Astrocyte of the hippocampus (primary cell): ENCODE measurements around the gene UPF2.
"Not testable (repeated sequence)": the region's sequence is repeated elsewhere in the genome, so short reads cannot be mapped to it uniquely, and the experiment has no call there.

ENCODE experiments used
- DNase-seq: peaks from one replicate; pipeline ENCODE4 v3.0.0; 2011; ENCODE audit warnings: low read depth, low spot score

Gene UPF2, protein sequence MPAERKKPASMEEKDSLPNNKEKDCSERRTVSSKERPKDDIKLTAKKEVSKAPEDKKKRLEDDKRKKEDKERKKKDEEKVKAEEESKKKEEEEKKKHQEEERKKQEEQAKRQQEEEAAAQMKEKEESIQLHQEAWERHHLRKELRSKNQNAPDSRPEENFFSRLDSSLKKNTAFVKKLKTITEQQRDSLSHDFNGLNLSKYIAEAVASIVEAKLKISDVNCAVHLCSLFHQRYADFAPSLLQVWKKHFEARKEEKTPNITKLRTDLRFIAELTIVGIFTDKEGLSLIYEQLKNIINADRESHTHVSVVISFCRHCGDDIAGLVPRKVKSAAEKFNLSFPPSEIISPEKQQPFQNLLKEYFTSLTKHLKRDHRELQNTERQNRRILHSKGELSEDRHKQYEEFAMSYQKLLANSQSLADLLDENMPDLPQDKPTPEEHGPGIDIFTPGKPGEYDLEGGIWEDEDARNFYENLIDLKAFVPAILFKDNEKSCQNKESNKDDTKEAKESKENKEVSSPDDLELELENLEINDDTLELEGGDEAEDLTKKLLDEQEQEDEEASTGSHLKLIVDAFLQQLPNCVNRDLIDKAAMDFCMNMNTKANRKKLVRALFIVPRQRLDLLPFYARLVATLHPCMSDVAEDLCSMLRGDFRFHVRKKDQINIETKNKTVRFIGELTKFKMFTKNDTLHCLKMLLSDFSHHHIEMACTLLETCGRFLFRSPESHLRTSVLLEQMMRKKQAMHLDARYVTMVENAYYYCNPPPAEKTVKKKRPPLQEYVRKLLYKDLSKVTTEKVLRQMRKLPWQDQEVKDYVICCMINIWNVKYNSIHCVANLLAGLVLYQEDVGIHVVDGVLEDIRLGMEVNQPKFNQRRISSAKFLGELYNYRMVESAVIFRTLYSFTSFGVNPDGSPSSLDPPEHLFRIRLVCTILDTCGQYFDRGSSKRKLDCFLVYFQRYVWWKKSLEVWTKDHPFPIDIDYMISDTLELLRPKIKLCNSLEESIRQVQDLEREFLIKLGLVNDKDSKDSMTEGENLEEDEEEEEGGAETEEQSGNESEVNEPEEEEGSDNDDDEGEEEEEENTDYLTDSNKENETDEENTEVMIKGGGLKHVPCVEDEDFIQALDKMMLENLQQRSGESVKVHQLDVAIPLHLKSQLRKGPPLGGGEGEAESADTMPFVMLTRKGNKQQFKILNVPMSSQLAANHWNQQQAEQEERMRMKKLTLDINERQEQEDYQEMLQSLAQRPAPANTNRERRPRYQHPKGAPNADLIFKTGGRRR

DNA sequence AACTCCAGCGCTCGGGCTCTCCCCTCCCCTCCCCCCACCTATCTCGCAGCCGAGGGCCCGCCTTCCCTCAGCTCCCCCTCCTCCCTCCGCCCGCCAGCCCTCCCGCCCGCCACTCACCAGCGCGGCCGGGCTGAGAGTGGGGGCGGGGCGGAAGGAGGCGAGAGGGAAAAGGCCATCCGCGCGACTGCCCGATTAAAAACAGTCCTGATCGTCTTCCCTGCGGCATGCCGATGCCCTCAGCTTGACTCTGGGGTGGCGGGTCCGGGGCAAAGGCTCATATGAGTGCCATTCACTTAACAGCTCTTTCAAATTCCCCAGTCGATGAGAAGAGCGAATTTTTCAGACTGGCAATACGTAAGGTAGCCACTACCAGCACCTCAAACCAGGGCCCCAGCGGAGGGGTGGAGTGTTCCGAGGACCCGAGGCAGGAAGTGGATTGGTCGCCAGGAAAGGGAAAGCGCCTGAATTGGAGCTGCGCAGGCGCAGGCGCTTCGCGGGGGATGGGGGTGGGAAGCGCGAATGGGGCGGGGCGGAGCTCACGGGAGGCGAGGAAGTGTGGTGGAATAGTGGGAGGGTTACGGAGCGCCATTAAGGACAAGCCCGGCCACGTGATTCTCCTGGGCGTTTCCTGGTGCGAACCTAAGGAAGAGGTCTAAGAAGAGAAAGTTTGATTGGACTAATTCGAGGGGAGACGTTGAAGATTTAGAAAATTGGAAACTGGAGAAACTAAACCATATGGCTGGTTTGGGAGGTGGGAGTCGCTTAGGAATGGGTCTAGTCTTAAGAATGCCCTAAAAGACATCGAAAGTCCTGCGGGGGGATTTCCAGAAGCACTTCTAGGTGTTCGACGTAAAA, at the start of gene UPF2:
TSS of gene UPF2 (minus strand) at position 13 of the 855 bp plus-strand sequence. CDS start 7,386 bp downstream, outside the sequence.
- DNase-seq = peak; percentile 99

DNA sequence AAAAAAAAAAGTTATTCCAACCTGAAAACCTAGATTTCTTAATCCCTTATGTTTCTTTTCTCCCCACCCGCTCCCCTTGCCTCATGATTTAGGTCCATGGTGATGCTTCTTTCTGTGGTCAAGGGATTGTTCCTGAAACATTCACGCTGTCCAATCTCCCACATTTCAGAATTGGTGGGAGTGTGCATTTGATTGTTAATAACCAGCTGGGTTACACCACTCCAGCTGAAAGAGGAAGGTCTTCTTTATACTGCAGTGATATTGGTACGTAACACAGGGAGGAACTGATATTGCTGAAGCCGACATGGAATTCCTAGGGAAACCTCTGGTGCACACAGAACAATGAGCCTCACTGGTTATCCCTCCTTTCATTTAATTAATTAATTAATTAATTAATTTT, 48.8 kb upstream of the UPF2 start:
- DNase-seq = no peak

DNA sequence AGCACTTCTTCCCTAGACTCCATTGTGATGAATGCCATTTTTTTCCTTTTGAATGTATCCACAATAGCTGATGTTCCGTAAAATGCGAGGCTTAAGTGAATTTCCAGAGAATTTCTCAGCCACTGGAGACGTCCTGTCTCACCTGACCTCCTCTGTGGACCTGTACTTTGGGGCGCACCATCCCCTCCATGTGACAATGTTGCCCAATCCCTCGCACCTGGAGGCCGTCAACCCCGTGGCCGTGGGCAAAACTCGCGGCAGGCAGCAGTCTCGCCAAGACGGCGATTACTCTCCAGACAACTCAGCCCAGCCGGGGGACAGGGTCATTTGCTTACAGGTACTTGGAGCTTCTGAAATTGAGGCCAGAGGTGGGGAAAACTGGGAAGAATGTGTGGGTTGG, 46.3 kb upstream of the UPF2 start:
- no peak for DNase-seq

DNA sequence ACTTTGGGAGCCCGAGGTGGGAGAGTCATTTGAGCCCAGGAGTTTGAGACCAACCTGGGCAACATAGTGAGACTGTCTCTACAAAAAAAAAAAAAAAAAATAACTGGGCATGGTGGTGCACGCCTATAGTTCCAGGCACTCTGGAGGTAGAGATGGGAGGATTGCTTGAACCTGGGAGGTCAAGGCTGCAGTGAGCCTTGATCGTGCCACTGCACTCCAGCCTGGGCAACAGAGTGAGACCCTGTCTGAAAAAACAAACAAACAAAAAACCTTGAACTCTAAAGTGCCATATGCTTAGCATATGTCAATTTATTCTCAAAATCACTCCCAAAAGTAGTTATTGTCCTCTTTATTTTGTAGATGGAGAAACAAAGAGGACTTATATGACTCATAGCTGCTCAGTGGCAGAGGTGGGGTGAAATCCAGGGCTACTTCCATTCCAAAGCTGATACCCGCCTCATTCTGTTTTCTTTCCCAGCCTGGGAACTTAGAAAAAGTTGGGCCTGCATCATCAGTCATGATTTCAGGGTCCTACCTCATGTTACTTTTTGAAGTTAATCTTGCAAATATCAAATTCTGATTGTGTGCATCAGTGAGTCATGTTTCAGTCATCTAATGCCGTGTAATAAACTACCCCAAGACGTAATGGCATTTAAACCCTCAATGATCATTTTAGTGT, 39.4 kb upstream of the UPF2 start:
- DNase-seq = peak; percentile 74

DNA sequence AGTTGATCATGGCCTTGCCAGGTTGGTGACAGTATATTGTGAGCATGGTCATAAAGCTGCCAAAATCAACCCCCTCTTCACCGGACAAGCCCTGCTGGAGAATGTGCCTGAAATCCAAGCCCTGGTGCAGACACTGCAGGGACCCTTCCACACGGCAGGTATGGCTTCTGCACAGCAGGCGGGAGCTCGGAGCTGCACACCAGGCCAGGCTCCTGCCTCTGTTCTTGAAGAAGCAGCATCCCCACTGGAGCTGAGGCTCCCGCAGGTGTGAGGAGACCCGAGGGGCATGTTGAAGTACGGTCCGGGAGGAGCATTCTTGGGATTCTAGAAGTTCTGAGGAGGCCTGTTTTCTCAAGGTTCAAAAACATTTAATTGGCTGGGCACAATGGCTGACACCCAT, 38.9 kb upstream of the UPF2 start:
- no peak for DNase-seq

DNA sequence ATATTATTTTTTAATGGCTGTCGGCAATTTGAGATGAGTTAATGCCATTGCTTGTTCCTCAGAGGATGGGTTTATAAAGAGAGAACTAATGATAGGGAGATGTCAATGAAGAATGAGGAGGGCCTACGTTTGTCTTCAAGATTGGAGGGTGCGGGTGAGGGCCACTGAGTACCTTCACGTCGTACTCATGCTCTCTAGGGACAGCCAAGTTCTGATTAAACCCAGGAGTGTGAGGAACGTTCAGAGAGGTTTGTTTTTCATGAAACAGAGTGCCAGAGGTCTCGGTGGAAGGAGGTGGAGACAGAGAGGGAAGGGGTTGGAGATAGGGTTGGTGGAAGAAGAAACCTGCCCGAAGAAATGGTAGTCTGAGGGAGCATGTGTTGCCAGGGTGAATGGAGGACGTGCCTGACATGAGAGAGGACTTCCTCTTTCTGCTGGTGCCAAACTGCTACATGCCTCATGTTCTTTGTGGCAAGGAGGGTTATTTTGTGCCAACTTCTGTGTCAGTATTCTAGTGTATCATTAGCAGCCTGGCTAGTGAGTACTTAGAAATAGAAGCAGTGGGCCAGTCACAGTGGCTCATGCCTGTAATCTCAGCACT, 35.1 kb upstream of the UPF2 start:
- no peak for DNase-seq

DNA sequence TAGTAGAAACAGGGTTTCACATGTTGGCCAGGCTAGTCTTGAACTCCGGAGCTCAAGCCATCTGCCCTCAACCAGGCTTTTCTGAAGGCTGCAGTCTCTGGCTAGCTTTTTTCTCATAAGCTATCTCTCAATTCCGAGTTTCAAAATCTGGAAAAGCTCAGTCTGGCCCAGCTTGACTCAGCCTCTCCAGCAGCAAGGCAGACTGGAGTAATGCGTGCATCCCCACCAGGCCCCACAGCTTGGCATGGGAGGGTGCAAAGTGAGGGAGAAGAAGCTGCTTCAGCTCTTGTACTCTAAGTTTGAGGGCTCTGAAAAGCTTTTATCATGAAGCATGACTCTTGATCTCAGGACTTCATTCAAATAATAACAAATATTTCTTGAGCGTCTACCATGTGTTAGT, 30.9 kb upstream of the UPF2 start:
- DNase-seq = no peak

DNA sequence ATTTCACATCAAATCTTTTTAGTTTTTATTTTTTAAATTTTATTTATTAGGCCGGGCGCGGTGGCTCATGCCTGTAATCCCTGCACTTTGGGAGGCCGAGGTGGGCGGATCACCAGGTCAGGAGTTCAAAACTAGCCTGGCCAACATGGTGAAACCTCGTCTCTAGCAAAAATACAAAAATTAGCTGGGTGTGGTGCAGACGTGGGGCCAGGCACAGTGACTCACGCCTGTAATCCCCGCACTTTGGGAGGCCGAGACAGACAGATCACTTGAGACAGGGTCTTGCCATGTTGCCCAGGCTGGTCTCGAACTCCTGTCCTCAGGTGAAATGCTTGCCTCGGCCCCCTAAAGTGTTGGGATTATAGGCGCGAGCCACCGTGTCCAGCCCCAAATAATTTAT, 28.8 kb upstream of the UPF2 start:
- DNase-seq = not testable (repeated sequence)

DNA sequence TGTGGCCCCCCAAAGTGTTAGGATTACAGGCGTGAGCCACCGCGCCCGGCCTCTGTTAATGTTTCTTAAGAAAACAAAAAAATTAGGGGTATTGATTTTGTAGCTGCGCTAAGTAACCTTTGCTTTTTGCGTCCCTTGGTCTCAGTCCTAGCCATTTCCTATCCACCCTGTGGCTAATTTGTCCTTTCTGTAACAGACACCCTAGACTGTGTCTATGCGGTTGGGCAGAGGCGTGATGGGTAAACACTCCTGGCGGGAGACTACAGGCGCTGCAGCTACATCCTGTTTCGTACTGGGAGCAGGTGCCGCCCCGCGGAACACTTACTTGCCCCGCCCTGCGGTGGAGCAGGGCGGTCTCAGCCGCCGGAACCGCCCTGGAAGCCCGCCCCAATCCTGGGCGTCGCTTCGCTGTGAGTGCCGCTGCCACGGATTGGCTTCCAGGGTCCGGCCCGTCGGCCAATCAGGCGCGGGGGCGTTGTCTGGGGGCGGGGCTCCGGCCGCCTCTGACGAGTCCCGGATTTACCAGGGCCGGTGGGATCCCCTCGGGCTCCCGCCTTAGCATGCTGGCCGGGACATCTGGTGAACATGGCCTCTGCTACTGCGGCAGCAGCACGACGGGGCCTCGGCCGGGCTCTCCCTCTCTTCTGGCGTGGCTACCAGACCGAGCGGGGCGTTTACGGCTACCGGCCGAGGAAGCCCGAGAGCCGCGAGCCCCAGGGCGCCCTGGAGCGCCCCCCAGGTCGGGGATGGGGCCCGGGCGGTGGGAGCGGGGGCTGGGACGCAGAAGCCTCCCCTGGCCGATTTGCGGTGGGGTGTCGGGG, 26.1 kb upstream of the UPF2 start, which contains the start of gene DHTKD1:
TSS of gene DHTKD1 (plus strand) at position 506 of the 821 bp plus-strand sequence. CDS start at position 586, 80 bp downstream.
- peak; percentile 99 for DNase-seq

DNA sequence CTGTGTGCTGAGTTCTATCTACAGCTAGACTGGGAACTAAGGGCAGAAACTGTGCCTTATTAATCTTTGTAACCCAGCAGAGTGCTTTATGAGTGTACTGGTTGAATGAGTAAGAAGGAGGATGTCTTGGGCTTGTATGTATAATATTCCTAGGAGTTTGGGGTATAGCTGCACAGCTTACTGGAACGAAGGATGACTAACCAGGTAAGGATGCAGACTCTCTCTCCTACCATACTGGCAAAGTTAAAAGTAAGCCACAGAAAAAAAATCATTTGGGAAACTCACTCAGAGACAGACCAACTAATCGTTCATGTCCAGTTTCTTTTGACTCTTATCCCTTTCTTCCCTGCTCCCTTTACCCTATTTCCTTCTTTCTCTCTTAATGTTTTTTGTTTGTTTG, 24.7 kb upstream of the UPF2 start:
- DNase-seq = peak; percentile 72

DNA sequence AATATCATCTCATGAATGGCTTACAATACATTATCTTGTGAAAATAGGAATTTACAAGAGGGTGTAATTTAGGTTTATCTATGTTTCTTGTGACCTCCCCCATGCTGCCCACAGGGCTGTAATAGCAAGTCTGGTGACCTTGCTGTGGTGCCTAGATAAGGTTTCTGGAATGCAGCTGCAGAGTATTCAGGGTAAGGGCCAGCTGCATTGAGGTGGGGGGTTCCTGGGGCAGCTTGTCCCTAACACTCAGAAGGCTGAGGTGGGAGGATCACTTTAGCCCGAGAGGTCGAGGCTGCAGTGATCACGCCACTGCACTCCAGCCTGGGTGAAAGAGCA, 20.8 kb upstream of the UPF2 start:
- DNase-seq = no peak

DNA sequence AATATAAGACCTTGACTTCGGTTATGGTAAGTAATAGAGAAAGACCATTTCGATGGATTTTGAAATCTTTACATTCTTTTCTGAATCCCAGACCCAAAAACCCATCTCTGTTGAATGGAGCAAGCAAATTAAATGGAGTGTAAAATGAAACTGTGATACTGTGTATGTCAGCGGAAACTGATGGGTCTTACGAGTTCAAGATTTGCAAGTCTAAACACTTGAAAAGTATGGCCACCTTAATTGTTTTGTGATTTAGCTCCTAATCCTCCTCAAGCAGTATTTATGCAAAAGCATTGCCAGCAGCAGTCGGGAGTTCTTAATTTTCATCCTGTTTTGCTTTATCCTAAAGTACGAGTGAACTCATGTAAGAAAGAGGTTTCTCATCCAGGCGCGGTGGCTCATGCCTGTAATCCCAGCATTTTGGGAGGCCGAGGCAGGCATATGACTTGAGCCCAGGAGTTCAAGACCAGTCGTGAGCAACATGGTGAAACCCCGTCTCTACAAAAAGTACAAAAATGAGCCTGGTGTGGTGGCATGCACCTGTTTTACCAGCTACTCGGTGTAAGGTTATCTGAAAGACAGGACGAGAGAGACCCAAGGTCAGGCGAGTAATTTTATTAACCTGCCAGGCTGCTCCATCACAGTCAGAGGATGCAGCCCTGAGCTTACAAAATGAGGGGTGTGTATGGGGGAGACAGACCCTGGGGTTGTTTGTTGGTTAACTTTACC, 20.3 kb upstream of the UPF2 start:
- no peak for DNase-seq

DNA sequence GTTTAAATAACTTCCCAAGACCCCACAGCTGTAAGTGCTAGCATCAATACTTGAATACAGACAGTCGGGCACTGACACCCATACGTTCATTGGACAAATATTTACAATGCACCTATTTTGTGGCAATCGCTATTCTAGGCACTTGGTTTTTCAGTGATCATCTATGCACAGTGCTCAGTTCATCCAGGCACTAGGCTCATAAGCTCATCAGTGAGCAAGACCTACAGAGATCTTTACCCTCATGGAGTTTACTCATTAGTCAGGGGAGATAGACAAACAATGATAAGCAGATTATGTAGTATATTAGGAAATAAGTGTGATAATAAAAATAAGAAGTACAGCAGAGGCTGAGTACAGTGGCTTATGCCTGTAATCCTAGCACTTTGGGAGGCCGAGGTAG, 18.5 kb upstream of the UPF2 start:
- no peak for DNase-seq

DNA sequence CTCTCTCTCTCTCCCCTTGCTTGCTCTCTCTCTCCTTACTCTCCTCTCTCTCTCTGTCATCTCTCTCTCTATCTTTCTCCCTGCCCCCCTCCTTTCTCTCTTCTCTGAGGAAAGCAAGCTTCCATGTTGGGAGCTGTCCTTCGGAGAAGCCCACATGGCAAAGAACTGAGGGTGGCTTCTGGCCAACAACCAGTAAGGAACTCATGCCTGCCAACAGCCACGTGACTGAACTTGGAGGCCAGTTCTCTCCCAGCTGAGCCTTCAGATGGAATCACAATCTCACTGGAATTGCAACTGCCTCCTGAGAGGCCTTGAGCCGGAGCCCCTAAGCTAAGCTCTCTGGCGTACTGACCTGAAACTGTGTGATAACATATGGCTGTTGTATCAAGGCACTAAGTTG, 14.1 kb upstream of the UPF2 start:
- peak; percentile 18 for DNase-seq

DNA sequence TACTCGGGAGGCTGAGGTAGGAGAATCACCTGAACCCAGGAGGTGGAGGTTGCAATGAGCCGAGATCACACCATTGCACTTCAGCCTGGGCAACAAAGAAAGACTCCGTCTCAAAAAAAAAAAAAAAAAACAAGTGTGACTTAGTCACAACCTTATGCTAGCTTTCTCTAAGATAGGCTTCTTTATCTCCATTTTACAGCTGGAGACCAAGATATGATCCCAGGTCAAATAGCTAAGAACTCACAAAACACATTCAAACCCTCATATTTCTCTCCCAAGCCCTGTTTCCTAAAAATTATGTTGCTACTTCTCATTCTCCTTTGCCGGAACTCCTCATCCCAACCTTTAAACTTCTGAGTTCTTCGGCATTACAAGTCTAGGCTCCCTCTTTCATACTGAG, 13.1 kb upstream of the UPF2 start:
- no peak for DNase-seq

DNA sequence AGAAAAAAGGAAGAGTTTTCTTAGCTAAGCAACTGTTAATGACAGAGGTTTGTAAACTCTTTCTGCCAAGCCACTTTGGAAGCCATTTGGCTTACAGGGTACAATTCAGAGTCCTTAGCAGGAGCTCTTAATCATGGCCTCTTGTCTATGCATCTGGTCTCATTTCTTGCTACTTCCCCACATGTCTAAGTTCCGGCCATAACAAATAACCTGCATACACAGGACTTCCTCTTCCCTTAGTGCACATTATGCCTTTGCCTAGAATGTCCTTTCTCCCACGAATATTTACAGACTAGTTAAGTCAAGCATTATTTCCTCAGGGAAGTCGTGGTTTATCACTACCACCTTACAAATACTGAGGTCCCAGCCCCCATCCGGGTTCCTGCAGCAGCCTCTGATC, 8.6 kb upstream of the UPF2 start:
- no peak for DNase-seq

DNA sequence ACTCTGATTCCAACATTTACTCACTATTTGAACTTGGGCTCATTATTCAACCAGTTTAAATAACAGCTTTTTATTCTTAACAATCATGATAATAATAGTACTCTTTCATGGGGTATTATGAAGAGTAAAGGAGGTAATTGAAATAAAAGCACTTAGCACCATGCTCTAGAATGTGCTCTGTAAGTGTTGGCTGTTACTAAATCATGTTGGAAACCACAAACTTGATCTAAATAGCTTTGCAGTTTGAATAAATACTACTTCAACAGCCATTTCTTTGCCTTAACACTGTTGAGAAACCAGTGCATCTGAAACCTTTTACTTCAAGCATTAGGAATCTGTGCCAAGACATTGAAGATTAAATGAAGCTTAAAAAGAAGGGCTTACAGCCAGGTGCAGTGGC, 7.9 kb upstream of the UPF2 start:
- peak; percentile 5 for DNase-seq

DNA sequence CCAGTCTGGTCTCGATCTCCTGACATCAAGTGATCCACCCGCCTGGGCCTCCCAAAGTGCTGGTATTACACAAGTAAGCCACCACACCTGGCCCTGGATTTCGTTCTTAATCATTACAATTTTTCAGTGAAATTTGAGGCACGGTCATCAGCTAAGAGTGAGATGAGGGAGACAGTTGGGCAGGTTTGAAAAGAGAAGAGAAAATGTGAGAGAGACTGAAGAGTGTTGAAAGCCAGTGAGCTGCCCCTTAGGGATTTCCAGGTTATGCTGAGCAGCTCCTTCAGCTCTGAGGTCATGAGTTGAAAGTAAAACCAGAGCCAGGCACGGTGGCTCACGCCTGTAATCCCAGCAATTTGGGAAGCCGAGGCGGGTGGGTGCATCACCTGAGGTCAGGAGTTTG, 5.9 kb upstream of the UPF2 start:
- no peak for DNase-seq

DNA sequence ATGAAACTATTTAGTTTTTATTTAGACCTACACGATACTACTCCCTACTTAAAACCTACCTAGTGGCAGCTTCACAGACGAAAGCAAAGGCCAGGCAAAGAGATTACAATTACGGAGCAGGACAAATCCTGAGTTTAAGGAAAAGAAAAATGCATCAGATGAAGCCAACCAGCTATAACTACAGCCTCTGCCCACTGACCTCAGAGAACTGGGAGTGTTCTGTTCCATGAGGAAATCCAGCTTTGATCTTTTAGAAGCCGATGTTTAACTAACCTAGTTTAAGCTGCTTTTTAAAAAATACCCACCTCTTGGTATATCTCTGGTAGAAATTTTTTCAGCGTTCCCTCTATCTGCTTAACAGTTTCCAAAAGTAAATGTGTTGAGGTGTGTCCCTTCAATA, 3.0 kb upstream of the UPF2 start:
- no peak for DNase-seq
